Testis (tissue), 2 donors: ENCODE data around the gene LRPAP1.

ENCODE experiments used
- CTCF ChIP-seq, 3 experiments: fragments of 450-650 bp in 2 of 3; fragments of 200-600 bp in 1 of 3; sonication (generic) in 1 of 3; IDR thresholded peaks; one replicate each; pipeline ENCODE4 v1.5.1; 2016 to 2019; ENCODE audit warnings: antibody characterized with exemption in 3 of 3, mild to moderate bottlenecking in 2 of 3, moderate library complexity in 1 of 3
- POLR2A ChIP-seq: fragments of 450-650 bp; IDR thresholded peaks from one replicate; pipeline ENCODE4 v1.6.1; 2017; ENCODE audit warnings: antibody characterized with exemption, mild to moderate bottlenecking, moderate library complexity

GRCh38 chr4:3516061-3516835 lies 16.0 kb downstream of the LRPAP1 start:
- no peak for TF ChIP-seq CTCF (IDR thresholded peaks at IDR 0.05)
- no peak for TF ChIP-seq POLR2A
